GM21529 (cell line): ENCODE measurements around the gene KCTD11.

ENCODE experiments used
- ATAC-seq: cut with Tn5 transposase; IDR thresholded peaks from one replicate; pipeline ENCODE4 v1.9.1; 2021; ENCODE audit not compliant: unreplicated experiment

Gene KCTD11

DNA sequence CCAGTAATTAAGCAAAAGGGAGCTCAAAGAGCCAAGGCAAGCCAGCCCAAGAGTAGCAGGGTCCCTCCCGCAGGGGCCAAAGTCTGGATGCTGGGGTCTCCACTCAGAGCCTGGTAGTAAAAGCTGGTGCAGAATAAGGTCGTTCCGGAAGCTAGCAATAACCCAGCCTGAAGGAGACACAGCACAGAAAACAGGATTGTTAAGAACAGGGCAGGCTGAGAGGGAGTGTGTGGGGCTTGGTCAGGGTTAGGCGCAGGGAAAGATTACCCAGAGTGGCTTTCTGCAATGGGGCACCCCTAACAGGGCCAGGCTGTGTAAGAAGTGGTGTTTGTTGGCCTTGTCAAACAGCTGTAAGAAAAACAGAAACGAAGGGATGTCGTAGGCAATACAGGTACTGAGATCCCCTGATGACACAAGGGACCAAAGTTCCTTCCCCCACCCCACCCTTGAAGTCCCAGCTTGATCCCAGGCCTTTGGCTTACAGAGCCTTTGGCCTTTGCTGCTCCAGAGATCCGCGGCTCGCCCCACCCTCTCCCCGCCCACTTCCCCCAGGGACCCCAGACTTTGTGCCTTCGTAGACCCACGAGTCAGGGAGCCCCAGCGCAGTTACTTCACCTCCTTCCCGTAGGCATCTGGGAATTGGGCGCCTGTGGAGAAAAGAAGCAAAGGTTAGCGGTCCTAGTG, 51.2 kb downstream of the KCTD11 start:
- ATAC-seq, result no peak

DNA sequence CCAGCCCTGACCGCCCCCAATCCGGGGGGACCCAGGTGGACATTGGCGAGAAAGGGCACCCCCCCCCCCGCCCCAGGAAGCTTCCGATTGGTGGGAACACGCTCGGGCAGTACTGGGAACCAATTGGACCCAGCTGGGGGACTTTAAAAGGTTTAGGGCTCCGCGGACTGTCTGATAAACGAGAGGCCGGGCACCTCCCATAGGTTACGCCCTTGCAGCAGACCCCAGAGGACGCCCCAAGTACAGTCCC, 51.7 kb downstream of the KCTD11 start:
- peak; percentile 17 for ATAC-seq

DNA sequence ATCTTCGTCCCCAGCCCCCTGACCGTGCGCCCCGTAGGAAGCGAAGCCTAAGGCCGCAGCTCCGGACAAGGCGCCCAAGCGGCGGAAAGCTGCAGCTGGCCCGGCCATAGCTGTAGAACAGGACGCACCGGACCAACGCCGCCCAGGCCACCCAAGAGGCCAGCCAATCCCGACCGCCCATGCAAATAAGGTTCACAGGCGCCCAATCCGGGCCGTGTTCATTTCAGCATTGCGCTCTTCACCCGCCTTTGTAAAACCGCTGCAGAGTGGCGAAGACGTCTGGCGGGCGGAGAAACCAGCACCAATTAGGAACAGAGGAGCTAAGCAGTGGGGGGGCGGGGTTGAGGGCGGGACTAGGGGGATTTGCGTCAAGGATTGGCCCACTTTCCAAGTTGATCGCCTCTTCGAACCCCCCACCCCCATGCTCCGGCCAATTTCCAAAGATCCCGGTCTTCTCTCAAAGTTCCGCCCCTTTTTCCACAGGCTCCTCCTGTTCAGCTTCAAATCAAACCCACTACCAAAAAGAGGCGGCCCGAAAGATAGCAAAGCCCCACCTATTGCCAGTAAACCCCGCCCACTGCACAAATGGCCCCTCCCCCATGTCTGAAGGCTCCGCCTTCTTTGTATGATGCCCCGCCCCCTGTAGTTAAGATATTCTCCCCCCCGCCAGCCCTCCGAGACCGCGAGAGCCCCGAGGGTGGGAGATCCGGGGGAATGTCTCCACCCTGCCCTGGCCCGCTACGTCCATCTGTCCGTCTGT, 52.2 kb downstream of the KCTD11 start, which contains the start of gene TMEM256:
TSS of gene TMEM256 (minus strand) at position 121 of the 760 bp plus-strand sequence. CDS start at position 108, 13 bp downstream.
- ATAC-seq, result peak; percentile 89
